Keratinocyte (primary cell): ENCODE results near the gene TMEM119.

ENCODE experiments used
- EZH2 ChIP-seq: IDR thresholded peaks from one replicate; pipeline ENCODE4 v1.6.1; 2012; ENCODE audit warnings: inconsistent platforms, mild to moderate bottlenecking, low read length, moderate library complexity
- TF ChIP-seq, protein P1 (sequence below), 3 experiments: IDR thresholded peaks in 1 of 3; conservative IDR thresholded peaks in 1 of 3; optimal IDR thresholded peaks in 1 of 3; 2 replicates in 2 of 3; 3 replicates in 1 of 3; pipeline versions ENCODE3 to v1.5.1; 2011; ENCODE audit warnings: low read length in 3 of 3, mild to moderate bottlenecking in 3 of 3, moderate library complexity in 2 of 3, control low read depth in 1 of 3, inconsistent platforms in 1 of 3; ENCODE audit not compliant: insufficient read depth in 2 of 3; ENCODE audit errors: extremely low read depth in 1 of 3

DNA sequence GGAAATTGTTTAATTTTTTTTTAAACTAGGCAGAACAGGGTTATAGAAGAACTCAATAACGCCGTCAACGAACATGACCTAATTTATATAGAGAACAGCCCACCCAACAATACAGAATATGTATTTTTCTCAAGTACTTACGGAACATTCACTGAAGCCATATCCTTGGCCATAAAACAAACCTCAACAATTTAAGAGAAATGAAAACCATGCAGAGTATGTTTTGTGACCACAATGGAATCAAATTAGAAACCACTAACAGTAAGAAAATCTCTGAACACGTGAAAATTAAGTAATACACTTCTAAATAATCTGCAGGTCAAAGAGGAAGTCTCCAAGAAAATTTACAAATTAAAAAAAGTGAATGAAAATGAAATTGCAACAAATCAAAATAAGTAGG is 46.3 kb downstream of the TMEM119 start:
- TF ChIP-seq, protein P1, sequence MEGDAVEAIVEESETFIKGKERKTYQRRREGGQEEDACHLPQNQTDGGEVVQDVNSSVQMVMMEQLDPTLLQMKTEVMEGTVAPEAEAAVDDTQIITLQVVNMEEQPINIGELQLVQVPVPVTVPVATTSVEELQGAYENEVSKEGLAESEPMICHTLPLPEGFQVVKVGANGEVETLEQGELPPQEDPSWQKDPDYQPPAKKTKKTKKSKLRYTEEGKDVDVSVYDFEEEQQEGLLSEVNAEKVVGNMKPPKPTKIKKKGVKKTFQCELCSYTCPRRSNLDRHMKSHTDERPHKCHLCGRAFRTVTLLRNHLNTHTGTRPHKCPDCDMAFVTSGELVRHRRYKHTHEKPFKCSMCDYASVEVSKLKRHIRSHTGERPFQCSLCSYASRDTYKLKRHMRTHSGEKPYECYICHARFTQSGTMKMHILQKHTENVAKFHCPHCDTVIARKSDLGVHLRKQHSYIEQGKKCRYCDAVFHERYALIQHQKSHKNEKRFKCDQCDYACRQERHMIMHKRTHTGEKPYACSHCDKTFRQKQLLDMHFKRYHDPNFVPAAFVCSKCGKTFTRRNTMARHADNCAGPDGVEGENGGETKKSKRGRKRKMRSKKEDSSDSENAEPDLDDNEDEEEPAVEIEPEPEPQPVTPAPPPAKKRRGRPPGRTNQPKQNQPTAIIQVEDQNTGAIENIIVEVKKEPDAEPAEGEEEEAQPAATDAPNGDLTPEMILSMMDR (optimal IDR thresholded peaks at IDR 0.05 in 1 of 3, IDR thresholded peaks at IDR 0.05 in 1 of 3, conservative IDR thresholded peaks at IDR 0.05 in 1 of 3; ENCODE audit: extremely low read depth in 1 of 3, insufficient read depth in 2 of 3, low read length in 3 of 3), result no peak
- TF ChIP-seq EZH2, result no peak
